Astrocyte (in vitro differentiated cells and primary cell): ENCODE results near the gene VPS39. TPM values are rescaled to one million over a fixed set of nuclear protein-coding genes. Genes with fewer than 3 reads are reported as not detected.

ENCODE experiments used
- DNase-seq: peaks from one replicate; pipeline ENCODE4 v3.0.0-alpha.2; 2010; ENCODE audit warnings: low read depth
- FAIRE-seq: peaks from 2 replicates; lab custom pipeline; 2011; peaks lifted over from hg19 to GRCh38; lab: Jason Lieb, UNC
- H2AFZ ChIP-seq: 2 replicates; pipeline ENCODE4 v1.6.0; 2012; ENCODE audit warnings: low read depth, low read length, inconsistent platforms
- H3K27ac ChIP-seq: 2 replicates; pipeline ENCODE4 v1.5.1; 2011; ENCODE audit warnings: low read depth, low read length, inconsistent platforms
- H3K27me3 ChIP-seq: 2 replicates; pipeline ENCODE4 v1.6.0; 2011; ENCODE audit warnings: low read length, inconsistent platforms; ENCODE audit not compliant: insufficient read depth
- H3K36me3 ChIP-seq: 2 replicates; pipeline ENCODE4 v1.5.1; 2011; ENCODE audit warnings: low read length, inconsistent platforms; ENCODE audit not compliant: insufficient read depth
- H3K4me1 ChIP-seq: 2 replicates; pipeline ENCODE4 v1.5.1; 2011; ENCODE audit warnings: low read length, inconsistent platforms; ENCODE audit not compliant: insufficient read depth
- H3K4me2 ChIP-seq: 2 replicates; pipeline ENCODE4 v1.6.0; 2012; ENCODE audit warnings: low read length, inconsistent platforms
- H3K4me3 ChIP-seq: 2 replicates; pipeline ENCODE4 v1.5.1; 2011; ENCODE audit warnings: low read depth, mild to moderate bottlenecking, low read length, inconsistent platforms; ENCODE audit not compliant: insufficient read depth
- H3K79me2 ChIP-seq: 2 replicates; pipeline ENCODE4 v1.6.0; 2012; ENCODE audit warnings: mild to moderate bottlenecking, low read length, inconsistent platforms; ENCODE audit not compliant: insufficient read depth
- H3K9ac ChIP-seq: 2 replicates; pipeline ENCODE4 v1.6.0; 2012; ENCODE audit warnings: mild to moderate bottlenecking, low read length, inconsistent platforms
- H3K9me3 ChIP-seq: 2 replicates; pipeline ENCODE4 v1.5.1; 2012; ENCODE audit warnings: low read depth, mild to moderate bottlenecking, low read length, inconsistent platforms; ENCODE audit not compliant: insufficient read depth
- H4K20me1 ChIP-seq: 2 replicates; pipeline ENCODE4 v1.6.0; 2012; ENCODE audit warnings: low read length, inconsistent platforms; ENCODE audit not compliant: insufficient read depth
- H3K27ac Mint-ChIP-seq: one replicate; pipeline ENCODE4 v1.8.0; 2021; ENCODE audit warnings: mild to moderate bottlenecking, mixed read lengths; ENCODE audit not compliant: unreplicated experiment
- H3K27me3 Mint-ChIP-seq: one replicate; pipeline ENCODE4 v1.8.0; 2021; ENCODE audit warnings: low read depth, mixed read lengths; ENCODE audit not compliant: unreplicated experiment
- H3K36me3 Mint-ChIP-seq: one replicate; pipeline ENCODE4 v1.8.0; 2021; ENCODE audit warnings: low read depth, mixed read lengths; ENCODE audit not compliant: unreplicated experiment
- H3K4me1 Mint-ChIP-seq: one replicate; pipeline ENCODE4 v1.8.0; 2021; ENCODE audit warnings: low read depth, mixed read lengths; ENCODE audit not compliant: unreplicated experiment
- H3K4me3 Mint-ChIP-seq: one replicate; pipeline ENCODE4 v1.8.0; 2021; ENCODE audit warnings: mild to moderate bottlenecking, moderate library complexity, mixed read lengths; ENCODE audit not compliant: unreplicated experiment
- H3K9me3 Mint-ChIP-seq: one replicate; pipeline ENCODE4 v1.8.0; 2021; ENCODE audit warnings: mild to moderate bottlenecking, mixed read lengths; ENCODE audit not compliant: unreplicated experiment
- EZH2 ChIP-seq: IDR thresholded peaks from 2 replicates; pipeline ENCODE4 v1.6.1; 2012; ENCODE audit warnings: mild to moderate bottlenecking, low read length, inconsistent platforms; ENCODE audit not compliant: insufficient read depth
- total RNA-seq: library from RNA; stranded (reverse); gene quantifications from 2 replicates; pipeline ENCODE4 v1.2.1, GENCODE V29; 2021
- TF ChIP-seq, protein P1 (sequence below): IDR thresholded peaks from 2 replicates; pipeline ENCODE4 v1.5.1; 2011; ENCODE audit warnings: low read depth, mild to moderate bottlenecking, inconsistent platforms, low read length, moderate library complexity; ENCODE audit not compliant: insufficient read depth

The VPS39 gene
- total RNA-seq, 1 donor from 2014 or later = 60.6 TPM

DNA sequence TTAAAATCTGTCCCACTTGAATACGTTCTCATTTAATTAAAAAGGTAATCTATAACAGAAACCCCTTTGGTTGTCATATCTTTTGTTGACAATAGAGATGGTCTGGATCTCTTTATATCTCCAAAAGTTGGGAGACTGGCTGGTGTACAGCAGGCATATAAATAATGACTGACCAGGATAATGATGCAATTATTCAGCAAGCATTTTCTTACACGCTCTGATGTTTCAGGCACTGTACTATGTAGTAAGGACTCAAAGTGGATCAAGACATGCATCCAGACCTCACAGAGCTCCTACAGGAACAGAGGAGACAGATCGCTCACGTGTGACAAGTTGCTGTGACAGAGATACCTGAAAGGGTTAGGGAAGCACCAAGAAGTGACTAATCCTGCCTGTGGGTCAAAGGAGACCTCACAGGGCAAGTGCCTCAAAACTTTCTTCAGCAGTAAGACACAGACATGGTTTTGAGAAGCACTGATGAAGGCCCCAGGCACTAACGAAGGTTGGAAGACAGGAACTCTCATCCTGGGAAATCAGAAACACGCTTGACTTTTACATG lies 25.7 kb downstream of the VPS39 start:
- TF ChIP-seq, protein P1, sequence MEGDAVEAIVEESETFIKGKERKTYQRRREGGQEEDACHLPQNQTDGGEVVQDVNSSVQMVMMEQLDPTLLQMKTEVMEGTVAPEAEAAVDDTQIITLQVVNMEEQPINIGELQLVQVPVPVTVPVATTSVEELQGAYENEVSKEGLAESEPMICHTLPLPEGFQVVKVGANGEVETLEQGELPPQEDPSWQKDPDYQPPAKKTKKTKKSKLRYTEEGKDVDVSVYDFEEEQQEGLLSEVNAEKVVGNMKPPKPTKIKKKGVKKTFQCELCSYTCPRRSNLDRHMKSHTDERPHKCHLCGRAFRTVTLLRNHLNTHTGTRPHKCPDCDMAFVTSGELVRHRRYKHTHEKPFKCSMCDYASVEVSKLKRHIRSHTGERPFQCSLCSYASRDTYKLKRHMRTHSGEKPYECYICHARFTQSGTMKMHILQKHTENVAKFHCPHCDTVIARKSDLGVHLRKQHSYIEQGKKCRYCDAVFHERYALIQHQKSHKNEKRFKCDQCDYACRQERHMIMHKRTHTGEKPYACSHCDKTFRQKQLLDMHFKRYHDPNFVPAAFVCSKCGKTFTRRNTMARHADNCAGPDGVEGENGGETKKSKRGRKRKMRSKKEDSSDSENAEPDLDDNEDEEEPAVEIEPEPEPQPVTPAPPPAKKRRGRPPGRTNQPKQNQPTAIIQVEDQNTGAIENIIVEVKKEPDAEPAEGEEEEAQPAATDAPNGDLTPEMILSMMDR = no peak
- no peak for TF ChIP-seq EZH2
- Histone ChIP-seq H3K27ac (no peak overlapping the region), H3K4me2 (no peak overlapping the region), H3K27me3 (no peaks in the 10 kb centered on the region), H3K9me3 (no peaks in the 10 kb centered on the region), H3K79me2 (no peaks in the 10 kb centered on the region), H4K20me1 (no peaks in the 10 kb centered on the region), H3K4me3 (no peak overlapping the region), H2AFZ (no peak overlapping the region), H3K9ac (no peak overlapping the region), H3K36me3 (peaks cover 48% of the 10 kb centered on the region), H3K4me1 (no peaks in the 10 kb centered on the region)
- no peaks in the 10 kb centered on the region for H3K9me3 Mint-ChIP-seq
- H3K4me1 Mint-ChIP-seq = no peaks in the 10 kb centered on the region
- H3K27ac Mint-ChIP-seq = no peak overlapping the region
- H3K36me3 Mint-ChIP-seq = peaks cover 19% of the 10 kb centered on the region
- DNase-seq (no peak), FAIRE-seq (no peak)
- H3K27me3 Mint-ChIP-seq = no peaks in the 10 kb centered on the region
- H3K4me3 Mint-ChIP-seq = no peak overlapping the region

GRCh38 chr15:42178056-42178455 lies 30.0 kb downstream of the VPS39 start:
- Histone ChIP-seq H3K27me3 (no peaks in the 10 kb centered on the region), H3K27ac (no peak overlapping the region), H2AFZ (no peak overlapping the region), H3K79me2 (no peaks in the 10 kb centered on the region), H3K4me2 (no peak overlapping the region), H3K36me3 (peaks cover 28% of the 10 kb centered on the region), H3K4me3 (no peak overlapping the region), H3K4me1 (no peaks in the 10 kb centered on the region), H4K20me1 (no peaks in the 10 kb centered on the region), H3K9ac (no peak overlapping the region), H3K9me3 (no peaks in the 10 kb centered on the region)
- Mint-ChIP-seq H3K4me3 (no peak overlapping the region), H3K27ac (no peak overlapping the region), H3K9me3 (no peaks in the 10 kb centered on the region), H3K4me1 (no peaks in the 10 kb centered on the region), H3K27me3 (no peaks in the 10 kb centered on the region), H3K36me3 (peaks cover 18% of the 10 kb centered on the region)
- TF ChIP-seq, protein P1 = no peak
- FAIRE-seq (no peak), DNase-seq (no peak)

DNA sequence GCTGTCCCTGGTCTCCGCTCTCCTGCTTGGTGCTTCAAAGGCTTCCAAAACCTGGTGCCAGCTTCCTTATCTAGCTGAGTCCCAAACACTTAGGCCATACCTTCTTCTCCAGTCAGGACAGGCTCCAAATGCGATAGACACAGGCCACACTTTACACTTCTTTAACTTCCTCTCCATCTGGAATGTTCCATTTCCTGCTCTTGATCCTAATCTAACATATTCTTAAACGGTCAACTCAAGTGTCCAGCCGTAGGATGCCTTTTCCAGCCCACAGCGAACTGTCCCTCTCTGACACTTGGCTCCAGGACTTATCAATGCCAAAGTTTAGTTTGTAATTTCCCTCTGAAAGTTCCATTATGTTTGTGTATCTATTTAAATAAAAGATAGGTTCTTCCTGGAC lies 32.4 kb downstream of the VPS39 start:
- no peaks in the 10 kb centered on the region for H3K9me3 Mint-ChIP-seq

More for the DNA sequence above, 32.4 kb downstream of the VPS39 start:
- H2AFZ ChIP-seq = no peak overlapping the region
- H3K4me1 Mint-ChIP-seq = no peaks in the 10 kb centered on the region
- no peak overlapping the region for H3K27ac ChIP-seq
- H3K4me3 ChIP-seq = no peak overlapping the region
- no peak overlapping the region for H3K4me3 Mint-ChIP-seq
- H3K27ac Mint-ChIP-seq = no peak overlapping the region
- DNase-seq (no peak), FAIRE-seq (no peak)
- no peaks in the 10 kb centered on the region for H3K27me3 ChIP-seq
- H3K36me3 ChIP-seq = peaks cover 40% of the 10 kb centered on the region
- no peaks in the 10 kb centered on the region for H3K27me3 Mint-ChIP-seq
- no peaks in the 10 kb centered on the region for H3K79me2 ChIP-seq
- H4K20me1 ChIP-seq = no peaks in the 10 kb centered on the region
- TF ChIP-seq, protein P1 = no peak
- no peak for TF ChIP-seq EZH2
- H3K9me3 ChIP-seq = no peaks in the 10 kb centered on the region
- H3K4me2 ChIP-seq = no peak overlapping the region
- H3K36me3 Mint-ChIP-seq = peaks cover 21% of the 10 kb centered on the region
- no peaks in the 10 kb centered on the region for H3K4me1 ChIP-seq
- H3K9ac ChIP-seq = no peak overlapping the region
